HEK293 (cell line): ENCODE measurements around the gene GOLGA8A.

Experiments
- CTCF ChIA-PET: fragments of 350-600 bp; formaldehyde crosslinking; extraction: SDS; loops from one replicate; lab custom pipeline; 2021; ENCODE audit warnings: antibody characterized with exemption; lab: Yijun Ruan, JAX
- POLR2A ChIA-PET: fragments of 300-600 bp; formaldehyde crosslinking; extraction: SDS; loops from one replicate; lab custom pipeline; 2020; ENCODE audit warnings: antibody characterized with exemption, inconsistent platforms; lab: Yijun Ruan, JAX
- H3K27ac ChIP-seq: fragments of 200-500 bp; sonication (Bioruptor generic); 2 replicates; pipeline ENCODE4 v1.5.1; 2014; ENCODE audit warnings: low read depth, low read length, control low read depth, inconsistent platforms; ENCODE audit errors: extremely low read depth
- H3K36me3 ChIP-seq, 2 experiments: fragments of 200-500 bp in 1 of 2; sonication (Bioruptor generic) in 1 of 2; 1 replicate in 1 of 2; 2 replicates in 1 of 2; pipeline ENCODE4 v1.5.1; 2014 to 2017; ENCODE audit warnings: inconsistent platforms in 2 of 2, low read length in 2 of 2; ENCODE audit not compliant: control insufficient read depth in 2 of 2, insufficient read depth in 1 of 2
- H3K4me1 ChIP-seq: fragments of 200-500 bp; sonication (Bioruptor generic); 2 replicates; pipeline ENCODE4 v1.5.1; 2014; ENCODE audit warnings: mild to moderate bottlenecking, low read length, inconsistent platforms; ENCODE audit not compliant: control insufficient read depth, insufficient read depth
- H3K4me3 ChIP-seq: 2 replicates; pipeline ENCODE4 v1.5.1; 2011; ENCODE audit warnings: low read depth, mild to moderate bottlenecking, control low read depth, low read length, moderate library complexity
- H3K9me3 ChIP-seq: fragments of 200-500 bp; sonication (Bioruptor generic); 2 replicates; pipeline ENCODE4 v1.5.1; 2014; ENCODE audit warnings: low read depth, low read length, inconsistent platforms; ENCODE audit not compliant: control insufficient read depth, insufficient read depth
- KLF1 ChIP-seq: fragments of 450-650 bp; formaldehyde crosslinking; IDR thresholded peaks from 2 replicates; pipeline ENCODE4 v1.5.1; 2016; ENCODE audit warnings: missing biosample characterization, missing genetic modification characterization
- KLF7 ChIP-seq: fragments of 450-650 bp; formaldehyde crosslinking; IDR thresholded peaks from 2 replicates; pipeline ENCODE4 v1.5.1; 2016; ENCODE audit warnings: missing biosample characterization, missing genetic modification characterization, borderline replicate concordance
- SALL2 ChIP-seq: fragments of 450-650 bp; formaldehyde crosslinking; IDR thresholded peaks from 2 replicates; pipeline ENCODE4 v1.5.0; 2017; ENCODE audit warnings: missing biosample characterization, mild to moderate bottlenecking, missing genetic modification characterization, borderline replicate concordance
- SETDB1 ChIP-seq: IDR thresholded peaks from one replicate; pipeline ENCODE4 v1.6.1; 2017; ENCODE audit warnings: mild to moderate bottlenecking, low read length, moderate library complexity, mixed read lengths; ENCODE audit not compliant: insufficient read length
- TRIM28 ChIP-seq: IDR thresholded peaks from 2 replicates; pipeline ENCODE4 v1.6.1; 2011; ENCODE audit warnings: low read length, control low read depth, borderline replicate concordance
- ZBTB1 ChIP-seq: fragments of 450-650 bp; formaldehyde crosslinking; IDR thresholded peaks from 2 replicates; pipeline ENCODE4 v1.5.1; 2016; ENCODE audit warnings: missing biosample characterization, missing genetic modification characterization
- ZBTB20 ChIP-seq: fragments of 450-650 bp; formaldehyde crosslinking; IDR thresholded peaks from 2 replicates; pipeline ENCODE4 v1.5.1; 2016; ENCODE audit warnings: missing biosample characterization, missing genetic modification characterization
- ZBTB26 ChIP-seq: fragments of 450-650 bp; formaldehyde crosslinking; optimal IDR thresholded peaks from 2 replicates; pipeline ENCODE3; 2016; ENCODE audit warnings: missing biosample characterization, mild to moderate bottlenecking, missing genetic modification characterization
- ZBTB48 ChIP-seq: fragments of 450-650 bp; formaldehyde crosslinking; IDR thresholded peaks from 2 replicates; pipeline ENCODE4 v1.5.1; 2016; ENCODE audit warnings: missing biosample characterization, missing genetic modification characterization
- ZFHX2 ChIP-seq: fragments of 450-650 bp; formaldehyde crosslinking; conservative IDR thresholded peaks from 2 replicates; pipeline ENCODE4 v1.5.1; 2016; ENCODE audit warnings: missing biosample characterization, missing genetic modification characterization
- ZNF121 ChIP-seq: fragments of 450-650 bp; formaldehyde crosslinking; IDR thresholded peaks from 2 replicates; pipeline ENCODE4 v1.5.1; 2016; ENCODE audit warnings: missing biosample characterization, missing genetic modification characterization
- ZNF132 ChIP-seq: fragments of 450-650 bp; formaldehyde crosslinking; IDR thresholded peaks from 2 replicates; pipeline ENCODE4 v1.5.1; 2017; ENCODE audit warnings: missing biosample characterization, missing genetic modification characterization, borderline replicate concordance
- ZNF221 ChIP-seq: fragments of 450-650 bp; formaldehyde crosslinking; IDR thresholded peaks from 2 replicates; pipeline ENCODE4 v1.5.1; 2017; ENCODE audit warnings: missing biosample characterization, missing genetic modification characterization, borderline replicate concordance
- ZNF292 ChIP-seq: fragments of 450-650 bp; formaldehyde crosslinking; IDR thresholded peaks from 2 replicates; pipeline ENCODE4 v1.5.1; 2016; ENCODE audit warnings: low read depth, missing biosample characterization, missing genetic modification characterization, borderline replicate concordance
- ZNF311 ChIP-seq: fragments of 450-650 bp; formaldehyde crosslinking; IDR thresholded peaks from 2 replicates; pipeline ENCODE4 v1.5.1; 2017; ENCODE audit warnings: missing biosample characterization, missing genetic modification characterization, borderline replicate concordance
- ZNF354C ChIP-seq: fragments of 450-650 bp; formaldehyde crosslinking; IDR thresholded peaks from 2 replicates; pipeline ENCODE4 v1.5.1; 2016; ENCODE audit warnings: missing biosample characterization, missing genetic modification characterization, low read depth, borderline replicate concordance
- ZNF366 ChIP-seq: fragments of 450-650 bp; formaldehyde crosslinking; conservative IDR thresholded peaks from 2 replicates; pipeline ENCODE4 v1.5.1; 2016; ENCODE audit warnings: missing biosample characterization, missing genetic modification characterization
- ZNF433 ChIP-seq: fragments of 450-650 bp; formaldehyde crosslinking; IDR thresholded peaks from 2 replicates; pipeline ENCODE4 v1.5.1; 2016; ENCODE audit warnings: missing biosample characterization, missing genetic modification characterization, low read depth
- ZNF449 ChIP-seq: fragments of 450-650 bp; formaldehyde crosslinking; IDR thresholded peaks from 2 replicates; pipeline ENCODE4 v1.5.1; 2017; ENCODE audit warnings: missing biosample characterization, mild to moderate bottlenecking, missing genetic modification characterization, moderate library complexity
- ZNF549 ChIP-seq: fragments of 450-650 bp; IDR thresholded peaks from 2 replicates; pipeline ENCODE4 v1.5.1; 2018; ENCODE audit warnings: missing biosample characterization, missing genetic modification characterization, mild to moderate bottlenecking, inconsistent platforms, moderate library complexity
- ZNF560 ChIP-seq: fragments of 450-650 bp; formaldehyde crosslinking; IDR thresholded peaks from 2 replicates; pipeline ENCODE4 v1.5.1; 2017; ENCODE audit warnings: missing biosample characterization, missing genetic modification characterization, borderline replicate concordance
- ZNF585B ChIP-seq: fragments of 450-650 bp; formaldehyde crosslinking; IDR thresholded peaks from 2 replicates; pipeline ENCODE4 v1.5.1; 2016; ENCODE audit warnings: missing biosample characterization, missing genetic modification characterization
- ZNF626 ChIP-seq: fragments of 450-650 bp; sonication (Bioruptor Pico); formaldehyde crosslinking; IDR thresholded peaks from 2 replicates; pipeline ENCODE4 v1.5.1; 2018; ENCODE audit warnings: missing biosample characterization, missing genetic modification characterization, inconsistent platforms
- ZNF704 ChIP-seq: fragments of 450-650 bp; formaldehyde crosslinking; IDR thresholded peaks from 2 replicates; pipeline ENCODE4 v1.5.1; 2016; ENCODE audit warnings: missing biosample characterization, missing genetic modification characterization
- ZNF707 ChIP-seq: fragments of 450-650 bp; formaldehyde crosslinking; IDR thresholded peaks from 2 replicates; pipeline ENCODE4 v1.5.1; 2016; ENCODE audit warnings: missing biosample characterization, missing genetic modification characterization

Gene GOLGA8A

GRCh38 chr15:34437687-34438086, at the start of gene GOLGA8A (continued):
- TF ChIP-seq ZBTB26 (tag by site-specific recombination) (peak; percentile 72), ZNF433 (tag by site-specific recombination) (no peak), ZNF585B (no peak), ZNF292 (tag by site-specific recombination) (no peak), KLF1 (tag by site-specific recombination) (no peak), ZNF121 (tag by site-specific recombination) (no peak), ZNF704 (tag by site-specific recombination) (no peak), ZNF549 (tag by site-specific recombination) (no peak), ZNF707 (tag by site-specific recombination) (no peak), ZNF354C (tag by site-specific recombination) (no peak), ZBTB48 (tag by site-specific recombination) (no peak), ZFHX2 (tag by site-specific recombination) (no peak), SALL2 (tag by site-specific recombination) (no peak)

GRCh38 chr15:34483644-34484043, 46.0 kb upstream of the GOLGA8A start:
- H3K27ac ChIP-seq, result no peak overlapping the region
- no peaks in the 10 kb centered on the region for H3K36me3 ChIP-seq
- TF ChIP-seq ZNF366 (tag by site-specific recombination) (no peak), ZNF221 (tag by site-specific recombination) (no peak), ZBTB1 (tag by site-specific recombination) (no peak), ZNF560 (tag by site-specific recombination) (no peak), ZNF132 (no peak), ZNF626 (tag by site-specific recombination) (no peak), ZNF449 (tag by site-specific recombination) (no peak), TRIM28 (no peak), SETDB1 (no peak), KLF7 (tag by site-specific recombination) (no peak), ZBTB20 (tag by site-specific recombination) (no peak), ZNF311 (tag by site-specific recombination) (no peak)
- H3K4me3 ChIP-seq, result no peak overlapping the region
- no peaks in the 10 kb centered on the region for H3K9me3 ChIP-seq
- ChIA-PET POLR2A (no interaction called here), CTCF (interaction anchor here (0.6 to 0.7 kb wide), 2 partner anchors 11 to 267 kb away, joined by 3 to 4 read pairs; no protein-coding TSS in a partner anchor)
- no peaks in the 10 kb centered on the region for H3K4me1 ChIP-seq
